Neuronal stem cell (in vitro differentiated cells): ENCODE results near the gene ZNF853. TPM values are rescaled to one million over a fixed set of nuclear protein-coding genes. Genes with fewer than 3 reads are reported as not detected.
A peak's percentile ranks its signal among the peaks of the same experiment; 100 is the strongest.

Experiments
- DNase-seq: peaks from one replicate; pipeline ENCODE4 v3.0.0-alpha.2; 2013; ENCODE audit warnings: low spot score
- H2AFZ ChIP-seq: one replicate; pipeline ENCODE4 v1.6.1; 2013; ENCODE audit warnings: mild to moderate bottlenecking, low read length, inconsistent platforms
- H2AK5ac ChIP-seq: 2 replicates; pipeline ENCODE4 v1.6.1; 2013; ENCODE audit warnings: low read depth, mild to moderate bottlenecking, inconsistent platforms, low read length, moderate library complexity, mixed read lengths
- H2BK120ac ChIP-seq: 2 replicates; pipeline ENCODE4 v1.6.1; 2013; ENCODE audit warnings: low read depth, mild to moderate bottlenecking, inconsistent platforms, low read length, moderate library complexity, mixed read lengths
- H2BK12ac ChIP-seq: one replicate; pipeline ENCODE4 v1.6.1; 2013; ENCODE audit warnings: low read length, inconsistent platforms
- H2BK15ac ChIP-seq: 2 replicates; pipeline ENCODE4 v1.6.1; 2013; ENCODE audit warnings: mild to moderate bottlenecking, low read length, inconsistent platforms, mixed read lengths
- H2BK5ac ChIP-seq: one replicate; pipeline ENCODE4 v1.6.1; 2013; ENCODE audit warnings: inconsistent platforms, mild to moderate bottlenecking, low read length, moderate library complexity
- H3K14ac ChIP-seq: one replicate; pipeline ENCODE4 v1.6.1; 2013; ENCODE audit warnings: low read length, inconsistent platforms
- H3K18ac ChIP-seq: 2 replicates; pipeline ENCODE4 v1.6.1; 2013; ENCODE audit warnings: low read length, inconsistent platforms
- H3K23ac ChIP-seq: 2 replicates; pipeline ENCODE4 v1.6.1; 2013; ENCODE audit warnings: low read depth, mild to moderate bottlenecking, mixed read lengths, low read length, inconsistent platforms; ENCODE audit not compliant: poor library complexity
- H3K27ac ChIP-seq: replicated peaks from 3 replicates; pipeline ENCODE4 v1.5.1; 2013; ENCODE audit warnings: low read length, inconsistent platforms
- H3K27me3 ChIP-seq, 3 experiments: 2 replicates each; pipeline ENCODE4 v1.6.1; 2013; ENCODE audit warnings: low read length in 3 of 3, mild to moderate bottlenecking in 2 of 3, inconsistent platforms in 1 of 3, low read depth in 1 of 3, mixed read lengths in 1 of 3, moderate library complexity in 1 of 3; ENCODE audit not compliant: control insufficient read depth in 3 of 3, insufficient read depth in 3 of 3
- H3K36me3 ChIP-seq, 2 donors: replicated peaks in 1 of 2; 2 replicates each; pipeline ENCODE4 v1.6.1; 2013; ENCODE audit warnings: low read length in 2 of 2; ENCODE audit not compliant: control insufficient read depth in 2 of 2, insufficient read depth in 2 of 2
- H3K4ac ChIP-seq: 2 replicates; pipeline ENCODE4 v1.6.1; 2013; ENCODE audit warnings: inconsistent platforms, mild to moderate bottlenecking, low read length, moderate library complexity
- H3K4me1 ChIP-seq, 2 donors: 1 replicate in 1 of 2; 2 replicates in 1 of 2; pipeline ENCODE4 v1.6.1; 2013; ENCODE audit warnings: low read length in 2 of 2, low read depth in 1 of 2; ENCODE audit not compliant: control insufficient read depth in 2 of 2, insufficient read depth in 1 of 2
- H3K4me2 ChIP-seq: one replicate; pipeline ENCODE4 v1.6.1; 2013; ENCODE audit warnings: mild to moderate bottlenecking, low read length, inconsistent platforms; ENCODE audit not compliant: insufficient read depth, poor library complexity, severe bottlenecking
- H3K4me3 ChIP-seq, 2 donors: 2 replicates each; pipeline ENCODE4 v1.5.1; 2013; ENCODE audit warnings: low read length in 2 of 2, mild to moderate bottlenecking in 2 of 2, inconsistent platforms in 1 of 2, moderate library complexity in 1 of 2
- H3K79me1 ChIP-seq: one replicate; pipeline ENCODE4 v1.6.1; 2013; ENCODE audit warnings: low read depth, mild to moderate bottlenecking, inconsistent platforms, low read length, moderate library complexity
- H3K9ac ChIP-seq: one replicate; pipeline ENCODE4 v1.6.1; 2013; ENCODE audit warnings: mild to moderate bottlenecking, low read depth, low read length, inconsistent platforms; ENCODE audit not compliant: poor library complexity
- H3K9me3 ChIP-seq, 2 donors: replicated peaks in 1 of 2; 2 replicates each; pipeline versions ENCODE3 to v1.6.1; 2013; ENCODE audit warnings: low read length in 2 of 2, mild to moderate bottlenecking in 2 of 2, inconsistent platforms in 1 of 2, low read depth in 1 of 2, mixed read lengths in 1 of 2, moderate library complexity in 1 of 2; ENCODE audit not compliant: control insufficient read depth in 2 of 2, insufficient read depth in 1 of 2
- H4K8ac ChIP-seq: one replicate; pipeline ENCODE4 v1.6.1; 2013; ENCODE audit warnings: low read depth, mild to moderate bottlenecking, inconsistent platforms, low read length, moderate library complexity
- H4K91ac ChIP-seq: one replicate; pipeline ENCODE4 v1.6.1; 2013; ENCODE audit warnings: low read length, low read depth, mild to moderate bottlenecking, inconsistent platforms; ENCODE audit not compliant: poor library complexity
- WGBS, 2 donors: extraction: QIAGEN DNeasy Blood & Tissue Kit; methylation state at CpG; one replicate each; pipeline ENCODE4 v1.1.7; 2013; ENCODE audit warnings: missing lambda C conversion rate in 2 of 2, mixed read lengths in 1 of 2; ENCODE audit not compliant: insufficient read length in 2 of 2, insufficient replicate concordance in 1 of 2; ENCODE audit errors: extremely low coverage in 2 of 2; 5-methylcytosine and 5-hydroxymethylcytosine counted together
- polyA plus RNA-seq, 2 experiments: library from polyadenylated mRNA; stranded (reverse); fragments of 200-250 nt; gene quantifications; one replicate each; pipeline ENCODE4 v1.2.3, GENCODE V29; 2013

Gene ZNF853
- 5.3 TPM for polyA plus RNA-seq (2013, experiment 1 of 2)
- 5.4 TPM for polyA plus RNA-seq (2013, experiment 2 of 2)

- Histone ChIP-seq H3K4ac (peak within 1 kb of the TSS; percentile 4), H3K9me3 (no peaks in the 10 kb centered on the region), H3K14ac (peak within 1 kb of the TSS; percentile 97), H2BK120ac (peak within 1 kb of the TSS; percentile 72), H3K27me3 (no peaks in the 10 kb centered on the region), H3K4me1 (peaks cover 6 to 8% of the 10 kb centered on the region in 2 donors), H2AFZ (peak within 1 kb of the TSS; percentile 100), H3K79me1 (peaks cover 8% of the 10 kb centered on the region), H3K4me3 (peak within 1 kb of the TSS; percentile 93 to 95), H4K8ac (no peak within 1 kb of the TSS), H2BK5ac (peak within 1 kb of the TSS; percentile 93), H3K36me3 (peaks cover 6 to 29% of the 10 kb centered on the region in 2 donors), H3K18ac (peak within 1 kb of the TSS; percentile 94), H3K27ac (peak within 1 kb of the TSS; percentile 72), H3K9ac (peak within 1 kb of the TSS; percentile 97), H3K4me2 (peak within 1 kb of the TSS; percentile 95), H2AK5ac (peak within 1 kb of the TSS; percentile 86), H2BK15ac (no peak within 1 kb of the TSS), H3K23ac (peak within 1 kb of the TSS; percentile 96), H2BK12ac (peak within 1 kb of the TSS; percentile 84), H4K91ac (no peak within 1 kb of the TSS)
- no CpG with 5 or more reads among the region's 91 CpGs for WGBS, 2 donors
- peak; percentile 54 for DNase-seq
Observed at GRCh38 chr7:6614953-6615722, at the start of gene ZNF853. Gene ZNF853 (plus strand): TSS chr7:6615610. CDS start chr7:6616175, 565 bp downstream.

DNA sequence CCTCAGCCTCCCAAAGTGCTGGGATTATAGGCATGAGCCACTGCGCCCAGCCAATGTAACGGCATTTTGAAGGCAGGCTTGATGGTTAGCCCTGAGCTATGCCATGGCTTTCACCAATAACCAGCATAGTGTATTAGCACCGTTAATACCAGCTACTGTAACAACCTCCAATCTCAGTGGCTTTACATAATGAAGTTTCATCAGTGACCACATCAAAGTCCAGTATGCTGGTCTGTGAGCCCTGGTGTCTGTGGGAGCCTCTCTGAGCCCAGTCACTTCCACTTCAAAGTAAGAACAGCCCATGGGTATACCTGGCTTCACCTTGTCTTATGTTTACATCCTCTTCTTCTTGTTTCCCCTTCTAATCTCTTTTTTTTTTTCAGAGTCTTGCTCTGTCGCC is 49.8 kb upstream of the ZNF853 start:
- H2BK120ac ChIP-seq, result no peak overlapping the region
- WGBS, 2 donors, result no CpG with 5 or more reads among the region's 4 CpGs
- H3K14ac ChIP-seq, result no peak overlapping the region
- no peak overlapping the region for H3K4me3 ChIP-seq
- H3K4me2 ChIP-seq, result no peak overlapping the region
- no peaks in the 10 kb centered on the region for H3K36me3 ChIP-seq
- no peaks in the 10 kb centered on the region for H3K4me1 ChIP-seq
- H3K23ac ChIP-seq, result no peak overlapping the region
- H4K91ac ChIP-seq, result no peak overlapping the region
- H2BK15ac ChIP-seq, result no peak overlapping the region
- no peaks in the 10 kb centered on the region for H3K79me1 ChIP-seq
- H2AFZ ChIP-seq, result no peak overlapping the region
- no peaks in the 10 kb centered on the region for H3K27me3 ChIP-seq
- peaks cover 0 to 1% of the 10 kb centered on the region in 2 donors for H3K9me3 ChIP-seq
- no peak overlapping the region for H2BK12ac ChIP-seq
- no peak overlapping the region for H4K8ac ChIP-seq
- H3K4ac ChIP-seq, result no peak overlapping the region
- H3K27ac ChIP-seq, result no peak overlapping the region
- H3K18ac ChIP-seq, result no peak overlapping the region
- DNase-seq, result no peak
- H2BK5ac ChIP-seq, result no peak overlapping the region
- no peak overlapping the region for H2AK5ac ChIP-seq
- H3K9ac ChIP-seq, result no peak overlapping the region

- Histone ChIP-seq H2BK12ac (no peak overlapping the region), H2BK5ac (no peak overlapping the region), H2AK5ac (no peak overlapping the region), H3K4me2 (peak overlapping the region; percentile 11), H3K27ac (no peak overlapping the region), H3K4me3 (no peak overlapping the region), H3K4me1 (no peaks in the 10 kb centered on the region), H3K9ac (no peak overlapping the region), H3K4ac (no peak overlapping the region), H2BK15ac (no peak overlapping the region), H3K14ac (no peak overlapping the region), H4K91ac (no peak overlapping the region), H2BK120ac (no peak overlapping the region), H4K8ac (no peak overlapping the region), H3K23ac (no peak overlapping the region), H3K18ac (no peak overlapping the region), H3K36me3 (no peaks in the 10 kb centered on the region), H3K79me1 (no peaks in the 10 kb centered on the region), H3K9me3 (peaks cover 0 to 1% of the 10 kb centered on the region in 2 donors), H3K27me3 (no peaks in the 10 kb centered on the region), H2AFZ (no peak overlapping the region)
- no CpG with 5 or more reads among the region's 3 CpGs for WGBS, 2 donors
- no peak for DNase-seq
Observed at GRCh38 chr7:6567886-6568285, 47.5 kb upstream of the ZNF853 start.

- H3K27ac ChIP-seq, result no peak overlapping the region
- DNase-seq, result no peak
- no peaks in the 10 kb centered on the region for H3K4me1 ChIP-seq
- no peak overlapping the region for H4K8ac ChIP-seq
- no peak overlapping the region for H2AK5ac ChIP-seq
- no peak overlapping the region for H2BK5ac ChIP-seq
- no peaks in the 10 kb centered on the region for H3K27me3 ChIP-seq
- no peak overlapping the region for H2BK120ac ChIP-seq
- no peak overlapping the region for H2BK12ac ChIP-seq
- no peak overlapping the region for H3K4me2 ChIP-seq
- no peaks in the 10 kb centered on the region for H3K36me3 ChIP-seq
- H2BK15ac ChIP-seq, result no peak overlapping the region
- no peak overlapping the region for H4K91ac ChIP-seq
- H3K9me3 ChIP-seq, result peaks cover 0 to 1% of the 10 kb centered on the region in 2 donors
- no peak overlapping the region for H3K14ac ChIP-seq
- no peak overlapping the region for H3K18ac ChIP-seq
- H2AFZ ChIP-seq, result no peak overlapping the region
- no peak overlapping the region for H3K23ac ChIP-seq
- H3K79me1 ChIP-seq, result no peaks in the 10 kb centered on the region
- WGBS, 2 donors, result no CpG with 5 or more reads among the region's 7 CpGs
- H3K4me3 ChIP-seq, result no peak overlapping the region
- H3K4ac ChIP-seq, result no peak overlapping the region
- H3K9ac ChIP-seq, result no peak overlapping the region
Observed at GRCh38 chr7:6571160-6571779, 44.1 kb upstream of the ZNF853 start.
